ENCODE results near the gene PRXL2C.

PRXL2C gene

DNA sequence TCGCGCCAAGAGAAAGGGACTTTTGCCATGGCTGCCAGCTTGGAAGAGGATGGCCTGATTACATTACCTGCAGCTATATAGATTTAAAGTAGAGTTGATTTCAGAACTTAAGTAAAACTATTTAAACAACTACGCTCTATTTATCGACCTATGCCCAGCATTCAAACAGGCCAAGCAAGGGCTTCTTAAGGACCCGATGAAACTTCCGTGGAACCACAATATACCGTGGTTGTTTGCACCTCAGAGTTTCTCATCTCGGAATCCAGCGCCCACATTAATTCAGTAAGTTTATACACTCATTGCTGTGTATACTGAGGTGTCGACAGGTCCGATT lies 35.0 kb downstream of the PRXL2C start:
- TF ChIP-seq, protein P1, sequence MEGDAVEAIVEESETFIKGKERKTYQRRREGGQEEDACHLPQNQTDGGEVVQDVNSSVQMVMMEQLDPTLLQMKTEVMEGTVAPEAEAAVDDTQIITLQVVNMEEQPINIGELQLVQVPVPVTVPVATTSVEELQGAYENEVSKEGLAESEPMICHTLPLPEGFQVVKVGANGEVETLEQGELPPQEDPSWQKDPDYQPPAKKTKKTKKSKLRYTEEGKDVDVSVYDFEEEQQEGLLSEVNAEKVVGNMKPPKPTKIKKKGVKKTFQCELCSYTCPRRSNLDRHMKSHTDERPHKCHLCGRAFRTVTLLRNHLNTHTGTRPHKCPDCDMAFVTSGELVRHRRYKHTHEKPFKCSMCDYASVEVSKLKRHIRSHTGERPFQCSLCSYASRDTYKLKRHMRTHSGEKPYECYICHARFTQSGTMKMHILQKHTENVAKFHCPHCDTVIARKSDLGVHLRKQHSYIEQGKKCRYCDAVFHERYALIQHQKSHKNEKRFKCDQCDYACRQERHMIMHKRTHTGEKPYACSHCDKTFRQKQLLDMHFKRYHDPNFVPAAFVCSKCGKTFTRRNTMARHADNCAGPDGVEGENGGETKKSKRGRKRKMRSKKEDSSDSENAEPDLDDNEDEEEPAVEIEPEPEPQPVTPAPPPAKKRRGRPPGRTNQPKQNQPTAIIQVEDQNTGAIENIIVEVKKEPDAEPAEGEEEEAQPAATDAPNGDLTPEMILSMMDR (conservative IDR thresholded peaks at IDR 0.05), result no peak
- no peak for TF ChIP-seq ZFX (IDR thresholded peaks at IDR 0.05)
- H3K27ac ChIP-seq, result no peak overlapping the region

GRCh38 chr9:96619491-96620180 lies 35.5 kb downstream of the PRXL2C start, which contains the start of gene CDC14B:
CDC14B (minus strand) TSS chr9:96619843; CDS start chr9:96619378, 465 bp downstream.
- TF ChIP-seq, protein P1 (conservative IDR thresholded peaks at IDR 0.05), result peak; percentile 63
- TF ChIP-seq ZFX (IDR thresholded peaks at IDR 0.05), result no peak
- peak within 1 kb of the TSS; percentile 49 for H3K27ac ChIP-seq

DNA sequence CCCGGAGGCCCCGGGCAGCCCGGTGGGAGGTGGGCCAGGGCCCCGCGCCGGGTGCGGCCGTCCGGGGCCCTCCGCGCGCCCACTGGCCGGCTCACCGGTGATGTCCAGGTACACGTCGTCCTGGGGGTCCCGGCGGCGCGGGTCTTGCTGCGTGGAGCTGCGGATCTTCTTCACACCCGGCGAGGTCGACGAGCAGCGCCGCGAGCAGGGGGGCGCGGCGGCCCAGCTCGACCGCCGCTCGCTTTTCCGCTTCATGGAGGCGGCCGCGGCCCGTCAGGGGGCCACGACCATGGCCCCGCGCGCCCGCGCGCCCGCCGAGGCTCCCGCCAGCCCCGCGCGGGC lies 36.0 kb downstream of the PRXL2C start:
- TF ChIP-seq, protein P1 (conservative IDR thresholded peaks at IDR 0.05), result no peak
- 0 out of 2 replicates have a peak, but pooled peaks have one; percentile 15 for TF ChIP-seq ZFX (IDR thresholded peaks at IDR 0.05)
- H3K27ac ChIP-seq, result peak overlapping the region; percentile 49

- peak overlapping the region; percentile 49 for H3K27ac ChIP-seq
- no peak for TF ChIP-seq ZFX (IDR thresholded peaks at IDR 0.05)
- TF ChIP-seq, protein P1 (conservative IDR thresholded peaks at IDR 0.05), result no peak
Measured at GRCh38 chr9:96618209-96619123, 36.7 kb downstream of the PRXL2C start.

DNA sequence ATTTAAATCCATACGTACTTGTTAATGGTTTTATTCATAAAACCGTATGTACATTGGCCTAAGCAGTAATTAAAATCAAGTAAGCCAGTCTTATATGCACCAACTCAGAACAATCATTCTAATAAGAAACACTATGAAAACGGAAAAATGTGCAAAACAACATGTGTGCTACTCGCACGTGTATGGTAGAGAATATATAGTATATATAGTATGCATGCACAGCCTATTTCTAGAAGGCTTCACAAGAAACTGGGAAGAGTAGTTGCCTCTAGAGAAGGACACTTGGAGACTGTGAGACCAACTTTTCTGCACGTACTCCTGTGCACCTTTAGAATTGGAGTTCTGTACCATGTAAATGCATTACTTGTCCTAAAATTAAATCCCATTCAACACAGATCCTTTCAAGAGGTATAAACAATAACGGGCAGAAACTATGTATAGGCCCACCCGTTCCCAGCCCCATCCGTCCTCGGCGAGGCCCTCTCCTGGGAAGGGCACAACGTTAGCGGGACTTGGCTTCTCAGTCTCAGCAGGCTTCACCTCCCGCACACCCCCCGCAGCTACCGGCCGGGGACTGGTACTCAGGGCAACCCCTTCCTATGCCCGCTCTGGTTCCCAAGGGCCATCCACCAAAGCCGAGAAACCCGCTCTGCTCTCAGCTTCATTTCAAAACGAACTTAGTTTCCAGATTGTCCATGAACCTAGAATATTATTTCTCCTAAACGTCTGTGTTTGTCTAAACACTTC lies 37.5 kb downstream of the PRXL2C start:
- no peak for TF ChIP-seq ZFX (IDR thresholded peaks at IDR 0.05)
- TF ChIP-seq, protein P1 (conservative IDR thresholded peaks at IDR 0.05), result no peak
- no peak overlapping the region; the same call in 1 of the 2 replicates for H3K27ac ChIP-seq

DNA sequence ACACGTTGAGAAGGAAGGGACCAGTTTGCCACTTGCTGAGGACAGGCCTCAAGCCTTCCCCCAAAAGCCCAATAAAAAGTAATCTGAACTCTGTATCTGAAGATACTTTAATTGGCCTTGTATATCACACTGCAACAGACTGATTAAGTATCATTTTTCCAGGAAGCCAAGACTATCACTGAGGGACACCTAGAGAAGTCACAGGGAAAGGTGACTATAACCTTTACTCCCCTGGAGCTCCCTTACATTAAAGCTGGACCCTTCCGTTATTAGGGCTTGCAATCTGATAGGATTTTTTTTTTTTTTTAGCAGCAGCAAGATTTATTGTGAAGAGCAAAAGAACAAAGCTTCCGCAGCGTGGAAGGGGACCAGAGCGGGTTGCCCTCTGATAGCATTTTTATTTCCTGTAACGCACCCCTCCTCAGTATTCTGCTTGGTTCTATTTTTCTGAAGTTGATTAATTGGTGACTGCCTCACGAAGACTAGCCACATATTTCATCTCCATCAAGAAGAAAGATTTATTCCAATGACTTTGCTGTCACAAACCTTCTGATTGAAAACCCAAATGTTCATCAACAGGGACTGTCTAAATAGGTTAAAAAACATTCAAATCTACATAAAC lies 38.2 kb downstream of the PRXL2C start:
- H3K27ac ChIP-seq, result no peak overlapping the region
- TF ChIP-seq, protein P1 (conservative IDR thresholded peaks at IDR 0.05), result no peak
- TF ChIP-seq ZFX (IDR thresholded peaks at IDR 0.05), result no peak
